HG03469 (cell line): ENCODE measurements around the gene TOM1L1.

Source experiments
- ATAC-seq: cut with Tn5 transposase; IDR thresholded peaks from one replicate; pipeline ENCODE4 v1.9.1; 2021; ENCODE audit warnings: mild to moderate bottlenecking, moderate library complexity, moderate number of reproducible peaks; ENCODE audit not compliant: unreplicated experiment

TOM1L1 gene

GRCh38 chr17:54898576-54898975 is 2.1 kb upstream of the TOM1L1 start:
- ATAC-seq: no peak

- no peak for ATAC-seq
Observed at GRCh38 chr17:54899201-54899600, 1.5 kb upstream of the TOM1L1 start.

GRCh38 chr17:54899721-54900456 is 763 bp upstream of the TOM1L1 start:
- no peak for ATAC-seq

DNA sequence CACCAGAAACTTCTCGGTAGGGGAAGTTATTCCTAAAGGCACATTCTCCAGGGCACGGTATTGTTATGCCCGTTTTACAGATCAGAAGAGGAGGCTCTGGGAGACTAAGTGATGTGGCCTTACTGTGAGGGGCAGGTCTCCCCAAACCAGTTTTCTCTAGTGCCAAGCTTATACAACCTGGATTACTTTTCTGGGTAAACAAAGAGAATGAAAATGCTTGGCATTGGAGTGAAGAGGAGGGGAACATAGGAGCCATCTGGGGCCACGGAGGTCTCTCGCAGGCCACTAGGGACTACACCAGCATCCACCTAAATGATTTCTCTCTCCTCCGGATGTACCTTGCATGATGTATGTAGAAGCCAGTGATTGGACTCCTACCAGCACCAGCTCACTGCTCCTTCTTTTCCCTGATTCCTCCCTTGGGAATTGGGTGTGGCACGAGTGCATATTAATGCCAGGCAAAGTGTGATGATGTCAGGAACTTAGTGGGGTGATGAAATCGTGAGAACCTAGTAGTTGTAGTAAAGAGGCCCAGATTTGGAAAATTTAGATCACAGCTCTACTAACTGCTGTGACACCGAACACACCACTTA is 674 bp downstream of the TOM1L1 start:
- no peak for ATAC-seq

DNA sequence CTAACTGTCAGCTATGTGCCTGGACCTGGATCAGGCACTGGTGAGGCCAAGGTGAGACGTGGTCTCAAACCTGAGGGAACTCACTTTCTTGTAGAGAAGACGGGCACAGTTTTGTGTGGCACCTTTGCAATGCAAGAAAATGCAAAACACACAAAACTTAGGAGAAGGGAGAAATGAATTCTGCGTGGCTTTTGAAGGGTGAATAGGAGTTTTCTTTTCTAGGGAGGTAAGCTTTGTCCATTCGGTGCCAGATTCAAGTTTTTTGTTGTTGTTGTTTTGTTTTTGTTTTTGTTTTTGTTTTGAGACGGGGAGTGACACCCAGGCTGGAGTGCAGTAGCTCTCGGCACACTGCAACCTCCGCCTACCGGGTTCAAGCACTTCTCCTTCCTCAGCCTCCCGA is 1.4 kb downstream of the TOM1L1 start:
- ATAC-seq: no peak

DNA sequence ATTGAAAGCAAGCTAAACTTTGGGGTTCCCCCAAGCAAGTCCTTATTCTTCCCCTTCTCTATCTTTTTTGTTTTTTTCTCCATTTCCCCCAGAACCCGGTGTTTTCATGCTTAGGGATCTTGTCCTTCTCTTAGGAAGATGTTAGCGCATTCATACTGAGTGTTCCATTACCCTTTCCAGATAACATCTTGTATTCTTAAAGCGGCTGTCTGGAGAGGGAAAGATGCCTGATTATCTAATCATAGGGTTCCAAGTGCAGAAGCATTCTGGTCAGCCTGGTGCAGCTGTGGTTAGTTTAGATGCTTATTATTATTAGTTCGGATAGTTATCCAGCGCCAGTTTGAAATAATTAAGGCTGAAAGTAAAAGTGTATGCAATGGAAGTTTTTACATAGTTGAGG is 2.0 kb downstream of the TOM1L1 start:
- ATAC-seq: no peak

GRCh38 chr17:54903375-54903774 is 2.7 kb downstream of the TOM1L1 start:
- no peak for ATAC-seq

- no peak for ATAC-seq
Observed at GRCh38 chr17:54906683-54907082, 6.0 kb downstream of the TOM1L1 start.

GRCh38 chr17:54907376-54907775 is 6.7 kb downstream of the TOM1L1 start:
- ATAC-seq: no peak

- ATAC-seq: no peak
Observed at GRCh38 chr17:54909766-54910165, 9.1 kb downstream of the TOM1L1 start.

DNA sequence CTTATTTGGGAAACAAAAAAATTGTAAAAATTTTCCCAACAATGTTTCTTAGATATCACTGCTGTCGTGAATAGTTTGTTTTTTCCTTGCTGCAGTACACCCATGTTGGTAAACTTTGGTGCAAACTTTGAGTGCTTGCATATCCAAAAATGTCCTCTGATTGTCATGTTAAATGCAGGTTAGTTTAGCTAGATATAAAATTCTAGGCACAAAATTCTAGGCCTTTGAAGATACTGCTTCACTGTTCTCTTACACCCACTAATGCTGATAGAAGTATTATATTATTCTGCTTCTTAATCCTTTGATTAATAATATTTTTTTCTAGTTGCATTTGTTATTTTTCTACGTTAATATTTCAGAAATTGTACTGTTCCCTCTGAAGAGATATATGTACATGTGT is 16.1 kb downstream of the TOM1L1 start:
- ATAC-seq: no peak

- ATAC-seq: no peak
Observed at GRCh38 chr17:54919425-54919824, 18.8 kb downstream of the TOM1L1 start.

- ATAC-seq: no peak
Observed at GRCh38 chr17:54920819-54921218, 20.2 kb downstream of the TOM1L1 start.

GRCh38 chr17:54924405-54924804 is 23.8 kb downstream of the TOM1L1 start:
- ATAC-seq: no peak

DNA sequence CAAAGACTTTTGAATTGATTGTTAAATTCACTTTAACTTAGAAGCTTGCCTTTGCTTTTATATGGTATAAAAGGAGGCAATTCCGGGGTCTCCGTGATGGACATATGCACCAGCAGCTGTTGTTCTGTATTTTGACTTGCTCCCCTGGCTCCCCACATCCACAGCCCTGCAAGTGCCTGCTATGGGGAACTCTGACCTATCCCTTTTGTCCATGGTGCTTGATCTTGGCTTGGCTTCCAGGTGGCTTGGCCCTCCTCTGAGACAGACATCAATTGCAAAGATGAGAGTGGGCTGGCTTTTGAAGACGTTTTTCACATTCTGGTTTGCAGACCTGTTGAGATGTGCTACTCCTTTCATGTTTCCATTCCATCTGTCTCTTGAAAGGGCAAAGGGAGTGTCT is 26.9 kb downstream of the TOM1L1 start:
- ATAC-seq: no peak

GRCh38 chr17:54932711-54933110 is 32.1 kb downstream of the TOM1L1 start:
- ATAC-seq: no peak

GRCh38 chr17:54933921-54934320 is 33.3 kb downstream of the TOM1L1 start:
- ATAC-seq: no peak

- ATAC-seq: no peak
Observed at GRCh38 chr17:54935471-54935870, 34.8 kb downstream of the TOM1L1 start.

DNA sequence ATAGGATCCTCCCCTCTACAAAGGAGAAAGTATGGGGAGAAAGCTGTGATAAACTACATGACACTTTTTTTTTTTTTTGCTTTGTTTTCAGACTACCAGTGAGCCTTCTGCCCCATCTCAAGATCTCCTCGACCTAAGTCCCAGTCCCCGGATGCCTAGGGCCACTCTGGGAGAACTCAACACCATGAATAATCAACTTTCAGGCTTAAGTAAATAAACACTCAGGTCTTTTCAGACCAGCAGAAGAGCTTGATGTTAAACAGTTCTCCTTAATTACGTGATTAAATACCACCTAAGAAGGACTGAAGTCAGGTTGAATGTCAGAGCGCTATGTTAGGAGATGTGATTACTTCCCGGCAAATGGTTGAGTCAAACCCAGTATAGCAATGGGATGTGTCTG is 36.4 kb downstream of the TOM1L1 start:
- ATAC-seq: no peak

DNA sequence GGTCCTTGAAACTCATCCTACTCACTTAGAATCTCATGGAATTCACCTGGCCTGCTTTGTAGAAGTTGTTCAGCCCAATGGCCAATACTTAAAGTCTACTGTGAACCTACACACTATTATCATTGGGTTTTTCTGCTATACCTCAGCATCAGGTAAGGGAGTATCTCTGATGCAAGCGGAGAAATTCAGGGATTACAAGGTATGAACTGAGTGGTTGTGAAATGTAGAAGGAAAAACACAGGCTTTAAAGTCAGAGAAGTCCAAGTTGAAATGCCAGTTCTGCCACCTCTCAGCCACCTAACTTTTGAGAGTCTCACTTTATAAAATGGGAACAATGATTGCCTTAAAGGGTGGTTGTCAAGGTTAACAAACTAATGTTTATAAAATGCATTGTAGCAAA is 36.8 kb downstream of the TOM1L1 start:
- no peak for ATAC-seq

DNA sequence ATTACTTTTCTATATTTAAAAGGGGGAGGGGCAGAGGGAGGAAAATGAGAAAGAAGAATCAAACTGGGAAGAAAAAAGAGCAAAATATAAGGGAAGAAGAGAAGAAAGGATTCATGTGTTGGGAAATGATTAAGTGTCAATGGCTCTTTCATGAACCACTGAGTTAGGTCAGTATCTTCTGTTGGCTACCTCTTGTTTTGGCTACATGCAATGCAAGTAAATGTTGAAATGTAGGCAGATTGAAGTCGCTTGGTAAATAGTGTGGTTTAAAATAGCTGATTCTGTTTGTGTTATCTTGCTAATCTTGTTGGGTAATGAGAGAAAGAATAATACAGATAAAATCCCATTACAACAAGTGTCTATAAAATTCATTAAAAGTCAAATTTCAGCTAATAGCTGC is 40.6 kb downstream of the TOM1L1 start:
- ATAC-seq: no peak

- ATAC-seq: no peak
Observed at GRCh38 chr17:54944796-54945195, 44.1 kb downstream of the TOM1L1 start.

DNA sequence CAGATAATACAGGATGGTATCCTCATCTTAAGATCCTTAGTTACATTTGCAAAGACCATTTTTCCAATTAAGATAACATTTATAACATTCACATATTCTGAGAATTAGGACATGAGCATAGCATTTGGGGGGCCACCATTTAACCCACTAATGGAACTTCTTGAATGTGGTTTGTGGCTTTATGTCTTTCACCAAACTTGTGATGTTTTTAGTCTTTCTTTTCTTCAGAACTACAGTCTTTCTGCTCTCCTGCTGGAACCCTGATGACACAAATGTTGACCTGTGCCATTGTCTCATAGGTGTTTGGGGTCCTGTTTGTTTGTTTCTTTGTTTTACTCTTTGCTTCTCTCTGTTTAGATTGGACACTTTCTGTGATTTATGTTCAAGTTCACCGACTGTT is 44.6 kb downstream of the TOM1L1 start:
- ATAC-seq: no peak
